ENCODE measurements around the gene DSN1. TPM values are rescaled to one million over a fixed set of nuclear protein-coding genes. Genes with fewer than 3 reads are reported as not detected.

The DSN1 gene
- total and polyA plus RNA-seq, 9 of the 15 experiments (the other 6 are each of a cell fraction or from before 2014, with no cell fraction given) = 23.3 to 45.3 (median 31.1) TPM

- TF ChIP-seq CTCF (IDR thresholded peaks at IDR 0.05 in 2 of 3, conservative IDR thresholded peaks at IDR 0.05 in 1 of 3; ENCODE audit: insufficient read depth in 2 of 3, low read depth in 1 of 3, low read length in 3 of 3) (peak; percentile 73 to 82 (median 75)), CHAMP1 (IDR thresholded peaks at IDR 0.05) (no peak), ZHX1 (conservative IDR thresholded peaks at IDR 0.05; ENCODE audit: low read length) (no peak), ZNF766 (CRISPR knock-in tag; conservative IDR thresholded peaks at IDR 0.05) (no peak), GTF2A2 (tag; IDR thresholded peaks at IDR 0.05) (no peak), NCOA6 (IDR thresholded peaks at IDR 0.05) (no peak), ZNF12 (CRISPR knock-in tag; IDR thresholded peaks at IDR 0.05) (no peak), PTRF (tag; IDR thresholded peaks at IDR 0.05) (no peak), CBFB (CRISPR knock-in tag; IDR thresholded peaks at IDR 0.05) (no peak), SMC3 (conservative IDR thresholded peaks at IDR 0.05; ENCODE audit: insufficient read depth, low read depth, low read length) (peak; percentile 59; the same call in 1 of the 2 replicates)
Observed at GRCh38 chr20:36754656-36755222, 18.8 kb downstream of the DSN1 start (continued).

All from K562 (cell line).